Keratinocyte (primary cell): Measurements from ENCODE around the gene DRAM2. TPM values are rescaled to one million over a fixed set of nuclear protein-coding genes. Genes with fewer than 3 reads are reported as not detected.

Source experiments
- DNase-seq: peaks from one replicate; pipeline ENCODE4 v3.0.0-alpha.2; 2011; ENCODE audit warnings: low read depth, missing footprints, low spot score
- FAIRE-seq: peaks from 2 replicates; lab custom pipeline; 2011; peaks lifted over from hg19 to GRCh38; lab: Jason Lieb, UNC
- H2AFZ ChIP-seq: 2 replicates; pipeline ENCODE4 v1.6.0; 2012; ENCODE audit warnings: low read length, control low read depth, inconsistent platforms; ENCODE audit not compliant: control insufficient read depth
- H3K27ac ChIP-seq: 2 replicates; pipeline ENCODE4 v1.5.1; 2011; ENCODE audit warnings: low read length; ENCODE audit not compliant: control insufficient read depth, insufficient read depth
- H3K27me3 ChIP-seq: 3 replicates; pipeline ENCODE4 v1.6.0; 2011; ENCODE audit warnings: low read length; ENCODE audit not compliant: control insufficient read depth, insufficient read depth; ENCODE audit errors: extremely low read depth
- H3K36me3 ChIP-seq, 2 experiments: 2 replicates in 1 of 2; 3 replicates in 1 of 2; pipeline ENCODE4 v1.5.1; 2011; ENCODE audit warnings: low read length in 2 of 2, mild to moderate bottlenecking in 1 of 2; ENCODE audit not compliant: control insufficient read depth in 2 of 2, insufficient read depth in 2 of 2; ENCODE audit errors: extremely low read depth in 1 of 2
- H3K4me1 ChIP-seq: 3 replicates; pipeline ENCODE4 v1.5.1; 2011; ENCODE audit warnings: low read length; ENCODE audit not compliant: control insufficient read depth, insufficient read depth; ENCODE audit errors: extremely low read depth
- H3K4me2 ChIP-seq: 3 replicates; pipeline ENCODE4 v1.6.0; 2011; ENCODE audit warnings: low read depth, low read length; ENCODE audit not compliant: control insufficient read depth, insufficient read depth; ENCODE audit errors: extremely low read depth
- H3K4me3 ChIP-seq, 3 experiments: fragments of 200-600 bp in 1 of 3; sonication (generic) in 1 of 3; 2 replicates in 2 of 3; 3 replicates in 1 of 3; pipeline ENCODE4 v1.5.1; 2011 to 2016; ENCODE audit warnings: low read length in 3 of 3, mild to moderate bottlenecking in 3 of 3, control low read depth in 2 of 3, inconsistent platforms in 1 of 3, low read depth in 1 of 3, mixed read lengths in 1 of 3, mixed run types in 1 of 3, moderate library complexity in 1 of 3; ENCODE audit not compliant: control insufficient read depth in 2 of 3, insufficient read depth in 2 of 3; ENCODE audit errors: extremely low read depth in 1 of 3
- H3K79me2 ChIP-seq: 2 replicates; pipeline ENCODE4 v1.6.0; 2012; ENCODE audit warnings: low read length; ENCODE audit not compliant: control insufficient read depth, insufficient read depth
- H3K9ac ChIP-seq: 3 replicates; pipeline ENCODE4 v1.6.0; 2011; ENCODE audit warnings: low read length; ENCODE audit not compliant: control insufficient read depth, insufficient read depth; ENCODE audit errors: extremely low read depth
- H3K9me1 ChIP-seq: 3 replicates; pipeline ENCODE4 v1.6.0; 2011; ENCODE audit warnings: low read length; ENCODE audit not compliant: control insufficient read depth, insufficient read depth; ENCODE audit errors: extremely low read depth
- H3K9me3 ChIP-seq: 2 replicates; pipeline ENCODE4 v1.5.1; 2012; ENCODE audit warnings: low read depth, low read length; ENCODE audit not compliant: control insufficient read depth
- H4K20me1 ChIP-seq: 3 replicates; pipeline ENCODE4 v1.6.0; 2011; ENCODE audit warnings: low read length; ENCODE audit not compliant: control insufficient read depth, insufficient read depth; ENCODE audit errors: extremely low read depth
- EZH2 ChIP-seq: IDR thresholded peaks from one replicate; pipeline ENCODE4 v1.6.1; 2012; ENCODE audit warnings: inconsistent platforms, mild to moderate bottlenecking, low read length, moderate library complexity
- dilution Hi-C: fragments of 300-500 bp; cut with MboI; formaldehyde crosslinking; loops from one replicate; pipeline ENCODE4 v1.7.0; 2020; ENCODE audit warnings: low sequenced_read_pairs; ENCODE audit not compliant: extremely low pct_ligation_motif_present
- polyA plus RNA-seq, 5 experiments: library from polyadenylated mRNA; depleted of rRNA in 3 of 5; stranded (reverse) in 3 of 5; stranded (forward) in 1 of 5; unstranded in 1 of 5; fragments of >200 nt; gene quantifications; 1 replicate in 1 of 5; 2 replicates in 3 of 5; 3 replicates in 1 of 5; pipeline versions ENCODE4 v1.2.1 to v1.2.3, GENCODE V29; 2011 to 2012; ENCODE audit warnings: missing spikeins in 2 of 5, low read depth in 1 of 5, low replicate concordance in 1 of 5
- TF ChIP-seq, protein P1 (sequence below), 3 experiments: IDR thresholded peaks in 1 of 3; conservative IDR thresholded peaks in 1 of 3; optimal IDR thresholded peaks in 1 of 3; 2 replicates in 2 of 3; 3 replicates in 1 of 3; pipeline versions ENCODE3 to v1.5.1; 2011; ENCODE audit warnings: low read length in 3 of 3, mild to moderate bottlenecking in 3 of 3, moderate library complexity in 2 of 3, control low read depth in 1 of 3, inconsistent platforms in 1 of 3; ENCODE audit not compliant: insufficient read depth in 2 of 3; ENCODE audit errors: extremely low read depth in 1 of 3

Gene DRAM2
- polyA plus RNA-seq, 1 donor (not counting 4 experiments of a cell fraction or from before 2014, with no cell fraction given) = 118 TPM

DNA sequence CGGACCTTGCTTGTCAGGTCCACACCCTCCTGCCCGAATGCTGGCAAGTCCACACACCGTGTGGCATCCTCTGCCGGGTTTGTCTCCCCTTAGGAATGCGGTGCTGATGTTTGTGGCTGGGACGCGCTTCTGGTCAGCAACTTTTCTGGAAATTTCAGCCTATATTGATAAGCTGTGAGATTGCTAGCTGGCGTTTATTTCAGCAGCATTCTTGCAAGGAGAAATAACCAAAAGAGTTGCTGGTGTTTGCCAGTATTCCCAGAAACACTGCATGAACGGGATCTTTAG lies 731 bp upstream of the DRAM2 start:
- Histone ChIP-seq H3K9ac (peak overlapping the region; percentile 91), H3K27ac (peak overlapping the region; percentile 92), H2AFZ (peak overlapping the region; percentile 98), H3K36me3 (peaks cover 0 to under 1% of the 10 kb centered on the region in 2 experiments), H3K27me3 (no peaks in the 10 kb centered on the region), H3K9me1 (peaks cover 3% of the 10 kb centered on the region), H3K4me3 (peak overlapping the region; percentile 80 to 99 (median 90)), H3K4me1 (peaks cover 19% of the 10 kb centered on the region), H3K9me3 (no peaks in the 10 kb centered on the region), H3K4me2 (peak overlapping the region; percentile 86), H3K79me2 (peaks cover 67% of the 10 kb centered on the region), H4K20me1 (no peaks in the 10 kb centered on the region)
- TF ChIP-seq, protein P1, sequence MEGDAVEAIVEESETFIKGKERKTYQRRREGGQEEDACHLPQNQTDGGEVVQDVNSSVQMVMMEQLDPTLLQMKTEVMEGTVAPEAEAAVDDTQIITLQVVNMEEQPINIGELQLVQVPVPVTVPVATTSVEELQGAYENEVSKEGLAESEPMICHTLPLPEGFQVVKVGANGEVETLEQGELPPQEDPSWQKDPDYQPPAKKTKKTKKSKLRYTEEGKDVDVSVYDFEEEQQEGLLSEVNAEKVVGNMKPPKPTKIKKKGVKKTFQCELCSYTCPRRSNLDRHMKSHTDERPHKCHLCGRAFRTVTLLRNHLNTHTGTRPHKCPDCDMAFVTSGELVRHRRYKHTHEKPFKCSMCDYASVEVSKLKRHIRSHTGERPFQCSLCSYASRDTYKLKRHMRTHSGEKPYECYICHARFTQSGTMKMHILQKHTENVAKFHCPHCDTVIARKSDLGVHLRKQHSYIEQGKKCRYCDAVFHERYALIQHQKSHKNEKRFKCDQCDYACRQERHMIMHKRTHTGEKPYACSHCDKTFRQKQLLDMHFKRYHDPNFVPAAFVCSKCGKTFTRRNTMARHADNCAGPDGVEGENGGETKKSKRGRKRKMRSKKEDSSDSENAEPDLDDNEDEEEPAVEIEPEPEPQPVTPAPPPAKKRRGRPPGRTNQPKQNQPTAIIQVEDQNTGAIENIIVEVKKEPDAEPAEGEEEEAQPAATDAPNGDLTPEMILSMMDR (optimal IDR thresholded peaks at IDR 0.05 in 1 of 3, IDR thresholded peaks at IDR 0.05 in 1 of 3, conservative IDR thresholded peaks at IDR 0.05 in 1 of 3; ENCODE audit: extremely low read depth in 1 of 3, insufficient read depth in 2 of 3, low read length in 3 of 3) = no peak
- TF ChIP-seq EZH2 = no peak
- dilution Hi-C loops = no loop called here
- FAIRE-seq (no peak), DNase-seq (peak; percentile 11)

DNA sequence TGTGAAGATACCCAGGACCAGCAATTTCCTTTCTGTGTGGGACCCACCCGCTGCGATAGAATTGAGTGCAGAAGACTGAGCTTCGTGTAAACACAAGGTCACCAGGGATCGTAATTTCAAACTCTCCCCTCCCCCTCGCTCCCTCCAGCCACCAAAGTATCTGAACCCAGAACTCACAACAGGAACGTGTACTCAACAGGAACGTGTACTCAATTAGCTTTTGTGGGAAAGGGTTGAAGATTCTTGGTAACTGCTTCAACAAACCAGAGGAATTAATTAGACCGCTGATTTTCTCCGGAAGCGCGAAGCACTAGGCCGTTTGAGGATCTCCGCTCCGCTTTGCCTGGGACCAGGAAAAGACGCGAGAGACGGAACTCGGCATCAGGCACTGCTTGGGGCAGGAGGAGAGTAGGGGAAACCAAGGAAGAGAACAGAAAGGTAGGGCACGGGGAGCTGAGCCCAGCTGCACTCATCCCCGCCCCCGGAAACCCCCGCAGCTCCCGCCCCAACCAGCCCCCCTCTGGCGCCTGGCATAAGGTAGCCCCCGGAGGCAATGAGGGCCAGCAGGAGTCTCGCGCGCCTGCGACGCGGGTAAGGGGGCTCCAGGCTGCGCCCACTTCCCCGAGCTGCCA lies 453 bp downstream of the DRAM2 start:
- H3K9me3 ChIP-seq = no peaks in the 10 kb centered on the region
- H2AFZ ChIP-seq = peak overlapping the region; percentile 98
- peaks cover 57% of the 10 kb centered on the region for H3K79me2 ChIP-seq
- dilution Hi-C loops = no loop called here
- peak overlapping the region; percentile 92 for H3K27ac ChIP-seq
- peaks cover 0 to 9% of the 10 kb centered on the region in 2 experiments for H3K36me3 ChIP-seq
- peaks cover 19% of the 10 kb centered on the region for H3K4me1 ChIP-seq
- DNase-seq (no peak), FAIRE-seq (peak; percentile 46)
- peak overlapping the region; percentile 93 for H3K4me2 ChIP-seq
- H3K27me3 ChIP-seq = no peaks in the 10 kb centered on the region
- no peaks in the 10 kb centered on the region for H4K20me1 ChIP-seq
- H3K9me1 ChIP-seq = no peaks in the 10 kb centered on the region
- peak overlapping the region; percentile 91 for H3K9ac ChIP-seq
- no peak for TF ChIP-seq EZH2
- TF ChIP-seq, protein P1 (optimal IDR thresholded peaks at IDR 0.05 in 1 of 3, IDR thresholded peaks at IDR 0.05 in 1 of 3, conservative IDR thresholded peaks at IDR 0.05 in 1 of 3; ENCODE audit: extremely low read depth in 1 of 3, insufficient read depth in 2 of 3, low read length in 3 of 3) = no peak
- H3K4me3 ChIP-seq = peak overlapping the region; percentile 80 to 99 (median 90)
